HepG2 (cell line): Measurements from ENCODE around the gene CCNF. TPM values are rescaled to one million over a fixed set of nuclear protein-coding genes. Genes with fewer than 3 reads are reported as not detected.

Experiments used
- BRD4 ChIP-seq: sonication (generic); formaldehyde crosslinking; IDR thresholded peaks from 2 replicates; pipeline ENCODE4 v1.4.0; 2020; ENCODE audit warnings: missing genetic modification reagents
- FUBP1 ChIP-seq: sonication (generic); formaldehyde crosslinking; IDR thresholded peaks from 2 replicates; pipeline ENCODE4 v1.5.1; 2020; ENCODE audit warnings: missing genetic modification reagents, mild to moderate bottlenecking, borderline replicate concordance
- HHEX ChIP-seq: IDR thresholded peaks from 2 replicates; pipeline ENCODE4 v1.6.1; 2016; ENCODE audit warnings: control low read depth
- IKZF5 ChIP-seq: IDR thresholded peaks from 2 replicates; pipeline ENCODE4 v1.6.1; 2018; ENCODE audit warnings: missing genetic modification reagents, mild to moderate bottlenecking, missing compliant biosample characterization
- MTF1 ChIP-seq: sonication (generic); formaldehyde crosslinking; IDR thresholded peaks from 2 replicates; pipeline ENCODE4 v1.5.0; 2020; ENCODE audit warnings: missing genetic modification reagents
- MXD3 ChIP-seq: IDR thresholded peaks from 2 replicates; pipeline ENCODE4 v1.6.1; 2016; ENCODE audit warnings: mild to moderate bottlenecking, missing biosample characterization, missing genetic modification reagents
- NFIC ChIP-seq: IDR thresholded peaks from 2 replicates; pipeline ENCODE4 v1.6.1; 2012; ENCODE audit warnings: mild to moderate bottlenecking, low read length, inconsistent platforms
- NKX3-1 ChIP-seq: sonication (generic); formaldehyde crosslinking; IDR thresholded peaks from 2 replicates; pipeline ENCODE4 v1.5.0; 2020; ENCODE audit warnings: missing genetic modification reagents
- NONO ChIP-seq, 2 experiments: fragments of 450-650 bp in 1 of 2; sonication (generic) in 1 of 2; formaldehyde crosslinking in 1 of 2; IDR thresholded peaks in 1 of 2; conservative IDR thresholded peaks in 1 of 2; 2 replicates each; pipeline versions ENCODE4 v1.6.1 to v1.8.0; 2017 to 2022; ENCODE audit warnings: mild to moderate bottlenecking in 1 of 2, missing genetic modification reagents in 1 of 2, moderate library complexity in 1 of 2
- POLR2A ChIP-seq, 2 experiments: IDR thresholded peaks; 2 replicates each; pipeline ENCODE4 v1.6.1; 2011; ENCODE audit warnings: low read depth in 2 of 2, low read length in 2 of 2, mild to moderate bottlenecking in 1 of 2, moderate library complexity in 1 of 2; ENCODE audit not compliant: insufficient read depth in 1 of 2
- PRDM15 ChIP-seq: sonication (generic); formaldehyde crosslinking; IDR thresholded peaks from 2 replicates; pipeline ENCODE4 v1.4.0; 2020; ENCODE audit warnings: missing genetic modification reagents
- TFDP1 ChIP-seq: IDR thresholded peaks from 2 replicates; pipeline ENCODE4 v1.6.1; 2016; ENCODE audit warnings: missing compliant biosample characterization, missing genetic modification reagents, borderline replicate concordance
- ZBTB14 ChIP-seq: sonication (generic); formaldehyde crosslinking; IDR thresholded peaks from 2 replicates; pipeline ENCODE4 v1.4.0; 2020; ENCODE audit warnings: missing genetic modification reagents
- ZBTB7B ChIP-seq: sonication (generic); formaldehyde crosslinking; IDR thresholded peaks from 2 replicates; pipeline ENCODE4 v1.4.0; 2020; ENCODE audit warnings: missing genetic modification reagents
- ZIK1 ChIP-seq: sonication (generic); formaldehyde crosslinking; IDR thresholded peaks from 2 replicates; pipeline ENCODE4 v1.5.0; 2020; ENCODE audit warnings: mild to moderate bottlenecking, low read depth, missing genetic modification reagents, borderline replicate concordance
- ZNF777 ChIP-seq: sonication (generic); formaldehyde crosslinking; IDR thresholded peaks from 2 replicates; pipeline ENCODE4 v1.4.0; 2020; ENCODE audit warnings: missing genetic modification reagents
- polyA plus RNA-seq, 8 experiments: library from polyadenylated mRNA; depleted of rRNA in 3 of 8; stranded (reverse) in 7 of 8; unstranded in 1 of 8; fragments of >200 nt; fragmentation: Illumina TruSeq in 4 of 8; extraction: Trizol in 4 of 8; gene quantifications; 2 replicates each; pipeline versions ENCODE4 v1.2.1 to v1.2.3, GENCODE V29; 2011 to 2016; ENCODE audit warnings: low read depth in 4 of 8, missing spikeins in 1 of 8, mixed read lengths in 1 of 8; ENCODE audit not compliant: insufficient read depth in 1 of 8
- total RNA-seq, 5 experiments: library from RNA; depleted of rRNA; stranded (reverse); fragments of >200 nt; fragmentation: Illumina TruSeq; extraction: Trizol; gene quantifications; 2 replicates each; pipeline ENCODE4 v1.2.3, GENCODE V29; 2016; ENCODE audit warnings: low read depth in 1 of 5

Gene CCNF
- total and polyA plus RNA-seq, 2 of the 13 experiments (the other 11 are each of a cell fraction or from before 2014, with no cell fraction given) = 6.4 to 22.8 TPM

- TF ChIP-seq PRDM15 (CRISPR knock-in tag) (0 out of 2 replicates have a peak, but pooled peaks have one; percentile 13), ZBTB14 (CRISPR knock-in tag) (0 out of 2 replicates have a peak, but pooled peaks have one; percentile 19), NKX3-1 (CRISPR knock-in tag) (0 out of 2 replicates have a peak, but pooled peaks have one; percentile 35), HHEX (CRISPR knock-in tag) (no peak), ZIK1 (CRISPR knock-in tag) (0 out of 2 replicates have a peak, but pooled peaks have one; percentile 27), NFIC (no peak), NONO (IDR thresholded peaks at IDR 0.05) (no peak), NONO (CRISPR knock-in tag; conservative IDR thresholded peaks at IDR 0.05) (peak; percentile 38; the same call in 1 of the 2 replicates), FUBP1 (CRISPR knock-in tag) (no peak), MTF1 (CRISPR knock-in tag) (0 out of 2 replicates have a peak, but pooled peaks have one; percentile 15), TFDP1 (CRISPR knock-in tag) (peak; percentile 48; the same call in 1 of the 2 replicates), ZBTB7B (no peak), POLR2A (IDR thresholded peaks at IDR 0.05; ENCODE audit: insufficient read depth in 1 of 2, low read depth in 2 of 2, low read length in 2 of 2) (peak in 1 of 2 experiments; percentile 44; a peak in 1 of 4 replicates), IKZF5 (CRISPR knock-in tag) (no peak), ZNF777 (CRISPR knock-in tag) (peak; percentile 82), MXD3 (CRISPR knock-in tag) (peak; percentile 62; the same call in 1 of the 2 replicates), BRD4 (CRISPR knock-in tag) (0 out of 2 replicates have a peak, but pooled peaks have one; percentile 27)
Measured at GRCh38 chr16:2473999-2474876, 45.0 kb downstream of the CCNF start (continued).
